Measurements from ENCODE around the gene PIH1D1. TPM values are rescaled to one million over a fixed set of nuclear protein-coding genes. Genes with fewer than 3 reads are reported as not detected.

The PIH1D1 gene
- polyA plus RNA-seq, 1 donor from 2014 or later, result 145 TPM

- TF ChIP-seq TAF1 (IDR thresholded peaks at IDR 0.05; ENCODE audit: low read depth) (no peak), EP300 (conservative IDR thresholded peaks at IDR 0.05; ENCODE audit: poor library complexity, severe bottlenecking) (no peak), CTCF (IDR thresholded peaks at IDR 0.05; ENCODE audit: poor library complexity, severe bottlenecking) (no peak), MXI1 (conservative IDR thresholded peaks at IDR 0.05; ENCODE audit: poor library complexity, severe bottlenecking) (no peak), REST (IDR thresholded peaks at IDR 0.05; ENCODE audit: borderline replicate concordance) (no peak), EZH2 (IDR thresholded peaks at IDR 0.05; ENCODE audit: borderline replicate concordance, insufficient read depth, low read length, poor library complexity, severe bottlenecking) (no peak), RAD21 (conservative IDR thresholded peaks at IDR 0.05) (no peak), POLR2AphosphoS5 (IDR thresholded peaks at IDR 0.05) (no peak), SMC3 (conservative IDR thresholded peaks at IDR 0.05; ENCODE audit: poor library complexity) (no peak)
- H3K79me2 ChIP-seq (replicated peaks; ENCODE audit: insufficient read depth, low read length), result no peaks in the 10 kb centered on the region
Measured at GRCh38 chr19:49415102-49415809, 36.4 kb downstream of the PIH1D1 start.

GRCh38 chr19:49414256-49414655 lies 37.4 kb downstream of the PIH1D1 start:
- TF ChIP-seq EZH2 (IDR thresholded peaks at IDR 0.05; ENCODE audit: borderline replicate concordance, insufficient read depth, low read length, poor library complexity, severe bottlenecking) (no peak), SMC3 (conservative IDR thresholded peaks at IDR 0.05; ENCODE audit: poor library complexity) (no peak), MXI1 (conservative IDR thresholded peaks at IDR 0.05; ENCODE audit: poor library complexity, severe bottlenecking) (no peak), REST (IDR thresholded peaks at IDR 0.05; ENCODE audit: borderline replicate concordance) (no peak), CTCF (IDR thresholded peaks at IDR 0.05; ENCODE audit: poor library complexity, severe bottlenecking) (no peak), EP300 (conservative IDR thresholded peaks at IDR 0.05; ENCODE audit: poor library complexity, severe bottlenecking) (no peak), RAD21 (conservative IDR thresholded peaks at IDR 0.05) (no peak)
- no peaks in the 10 kb centered on the region for H4K20me1 ChIP-seq (ENCODE audit: insufficient read depth)
- H3K79me2 ChIP-seq (replicated peaks; ENCODE audit: insufficient read depth, low read length), result no peaks in the 10 kb centered on the region
- no peak overlapping the region for H3K4me2 ChIP-seq (ENCODE audit: low read length)
- no peaks in the 10 kb centered on the region for H3K9me2 ChIP-seq (ENCODE audit: insufficient read depth, low read length)
- H3K9ac ChIP-seq (ENCODE audit: low read length), result no peak overlapping the region
- no peaks in the 10 kb centered on the region for H3K36me3 ChIP-seq (ENCODE audit: insufficient read depth, low read length)
- H3F3A ChIP-seq (ENCODE audit: insufficient read depth, low read length, poor library complexity, severe bottlenecking), result no peaks in the 10 kb centered on the region
- H3K27ac ChIP-seq (ENCODE audit: low read length), result no peak overlapping the region
- H3K4me3 ChIP-seq (ENCODE audit: low read length), result no peak overlapping the region
- no peak overlapping the region for H2AFZ ChIP-seq (ENCODE audit: low read depth, low read length)
- no peaks in the 10 kb centered on the region for H3K9me3 ChIP-seq (ENCODE audit: low read length)
- H3K27me3 ChIP-seq (ENCODE audit: insufficient read depth, low read depth, low read length), result no peaks in the 10 kb centered on the region

More at GRCh38 chr19:49415102-49415809, 36.4 kb downstream of the PIH1D1 start:
- Histone ChIP-seq H3K4me2 (ENCODE audit: low read length) (no peak overlapping the region), H3K4me3 (ENCODE audit: low read length) (no peak overlapping the region), H3K9me2 (ENCODE audit: insufficient read depth, low read length) (no peaks in the 10 kb centered on the region), H3K36me3 (ENCODE audit: insufficient read depth, low read length) (no peaks in the 10 kb centered on the region), H3K27ac (ENCODE audit: low read length) (no peak overlapping the region), H3F3A (ENCODE audit: insufficient read depth, low read length, poor library complexity, severe bottlenecking) (no peaks in the 10 kb centered on the region), H3K9me3 (ENCODE audit: low read length) (no peaks in the 10 kb centered on the region), H2AFZ (ENCODE audit: low read depth, low read length) (no peak overlapping the region), H3K27me3 (ENCODE audit: insufficient read depth, low read depth, low read length) (peaks cover 9% of the 10 kb centered on the region), H4K20me1 (ENCODE audit: insufficient read depth) (no peaks in the 10 kb centered on the region), H3K9ac (ENCODE audit: low read length) (no peak overlapping the region)
